BLaER1 treated with 17β-estradiol and CSF1 and Interleukin-3, amounts not matched to agents 10 nM and 100 nM (cell line): ENCODE results near the gene WWTR1.
A peak's percentile ranks its signal among the peaks of the same experiment; 100 is the strongest.

ENCODE experiments used
- H3K27ac ChIP-seq, 11 experiments: shearing (Covaris generic); formaldehyde crosslinking; 2 replicates each; pipeline ENCODE4 v1.8.1; 2022
- H3K27me3 ChIP-seq, 11 experiments: shearing (Covaris generic); formaldehyde crosslinking; 2 replicates each; pipeline ENCODE4 v1.8.1; 2022
- H3K36me3 ChIP-seq, 11 experiments: shearing (Covaris generic); formaldehyde crosslinking; 2 replicates each; pipeline ENCODE4 v1.8.1; 2022
- H3K4me1 ChIP-seq, 10 experiments: shearing (Covaris generic); formaldehyde crosslinking; 2 replicates each; pipeline ENCODE4 v1.8.1; 2022
- H3K4me2 ChIP-seq, 11 experiments: shearing (Covaris generic); formaldehyde crosslinking; 2 replicates each; pipeline ENCODE4 v1.8.1; 2022
- H3K4me3 ChIP-seq, 10 experiments: shearing (Covaris generic); formaldehyde crosslinking; 2 replicates each; pipeline ENCODE4 v1.8.1; 2022
- H3K9ac ChIP-seq, 11 experiments: shearing (Covaris generic); formaldehyde crosslinking; 2 replicates each; pipeline ENCODE4 v1.8.1; 2022
- H3K9me3 ChIP-seq, 11 experiments: shearing (Covaris generic); formaldehyde crosslinking; replicated peaks in 1 of 11; 2 replicates each; pipeline ENCODE4 v1.8.1; 2022
- H4K20me1 ChIP-seq, 11 experiments: shearing (Covaris generic); formaldehyde crosslinking; 2 replicates each; pipeline ENCODE4 v1.8.1; 2022
- Cebpa-rat ChIP-seq, 11 experiments: shearing (Covaris generic); IDR thresholded peaks; 2 replicates each; pipeline ENCODE4 v1.8.1; 2022

WWTR1 gene

GRCh38 chr3:149552700-149553099, 105.1 kb downstream of the WWTR1 start:
- no peak overlapping the region for H3K9ac ChIP-seq
- H3K4me3 ChIP-seq, result no peak overlapping the region
- H3K4me2 ChIP-seq, result no peak overlapping the region
- H3K27me3 ChIP-seq, result no peaks in the 10 kb centered on the region
- no peak for TF ChIP-seq Cebpa-rat (IDR thresholded peaks at IDR 0.05)
- no peaks in the 10 kb centered on the region for H3K9me3 ChIP-seq
- no peaks in the 10 kb centered on the region for H3K36me3 ChIP-seq
- peaks cover 0 to 32% (median 28%) of the 10 kb centered on the region in 10 experiments; a peak in 16 of 20 replicates for H3K4me1 ChIP-seq
- no peak overlapping the region for H3K27ac ChIP-seq
- H4K20me1 ChIP-seq, result no peaks in the 10 kb centered on the region

DNA sequence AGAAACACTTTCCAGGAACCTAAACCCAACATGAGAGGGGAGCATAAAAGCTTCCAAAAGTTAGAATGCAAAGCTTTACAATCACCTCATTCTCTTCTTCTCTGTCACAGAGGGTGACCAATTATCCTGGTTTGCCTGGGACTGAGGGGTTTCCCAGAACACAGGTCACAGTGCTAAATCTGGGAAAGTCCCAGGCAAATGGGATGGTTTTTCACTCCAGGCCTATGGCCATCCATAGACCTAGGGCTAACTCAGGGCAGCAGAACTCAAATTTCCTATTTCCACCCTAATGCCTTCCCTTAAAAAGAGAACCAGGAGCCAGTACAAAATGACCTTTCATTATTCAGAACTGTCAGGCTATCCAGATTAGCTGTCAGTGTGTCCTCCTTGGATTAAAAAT, 106.3 kb downstream of the WWTR1 start:
- Histone ChIP-seq H4K20me1 (no peaks in the 10 kb centered on the region), H3K27ac (no peak overlapping the region), H3K9me3 (no peaks in the 10 kb centered on the region), H3K9ac (no peak overlapping the region), H3K4me2 (no peak overlapping the region), H3K4me3 (no peak overlapping the region), H3K4me1 (peaks cover 0 to 30% (median 27%) of the 10 kb centered on the region in 10 experiments; a peak in 16 of 20 replicates), H3K36me3 (no peaks in the 10 kb centered on the region), H3K27me3 (no peaks in the 10 kb centered on the region)
- no peak for TF ChIP-seq Cebpa-rat (IDR thresholded peaks at IDR 0.05)

GRCh38 chr3:149548669-149549065, 109.2 kb downstream of the WWTR1 start:
- Histone ChIP-seq H3K9me3 (no peaks in the 10 kb centered on the region), H3K4me1 (peaks cover 0 to 2% (median 0%) of the 10 kb centered on the region in 10 experiments; a peak in 6 of 20 replicates), H3K9ac (no peak overlapping the region), H3K27ac (no peak overlapping the region), H3K4me2 (no peak overlapping the region), H3K36me3 (no peaks in the 10 kb centered on the region), H3K27me3 (no peaks in the 10 kb centered on the region), H3K4me3 (no peak overlapping the region), H4K20me1 (no peaks in the 10 kb centered on the region)
- TF ChIP-seq Cebpa-rat (IDR thresholded peaks at IDR 0.05), result no peak

DNA sequence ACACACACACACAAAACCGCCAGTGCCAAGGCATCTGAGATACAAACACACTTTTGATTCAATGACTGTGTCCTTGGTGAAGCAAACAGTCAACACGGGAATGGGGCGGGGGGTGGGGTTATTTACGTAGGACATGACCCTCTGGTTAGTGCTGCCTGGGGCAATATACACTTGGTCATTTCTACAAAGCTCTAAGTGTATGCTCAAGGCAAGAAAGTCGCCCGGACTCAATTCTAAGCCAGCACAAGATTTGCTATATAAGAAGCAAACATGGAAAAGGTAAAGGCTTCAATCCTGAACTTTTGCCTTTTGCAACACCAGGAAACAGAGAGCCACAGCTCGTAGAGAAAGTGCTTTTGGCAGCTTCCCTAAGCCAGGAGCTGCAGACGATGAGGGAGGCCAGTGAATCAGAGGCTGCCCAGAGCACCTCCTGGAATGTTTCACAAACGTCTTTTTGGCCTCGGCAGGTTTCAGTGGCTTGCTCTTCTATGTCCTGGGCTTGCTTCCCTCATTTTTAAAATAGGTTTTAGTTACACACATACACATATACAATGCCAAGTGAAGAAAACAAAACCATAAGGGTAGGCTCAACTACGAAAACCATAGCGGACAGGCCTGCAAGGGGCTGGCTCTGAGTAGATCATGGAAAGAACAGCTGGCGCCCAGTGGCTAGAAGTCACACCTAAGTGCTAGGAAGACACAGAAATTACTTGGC, 109.7 kb downstream of the WWTR1 start:
- H3K4me2 ChIP-seq, result no peak overlapping the region
- H4K20me1 ChIP-seq, result no peaks in the 10 kb centered on the region
- H3K27me3 ChIP-seq, result no peaks in the 10 kb centered on the region
- H3K4me3 ChIP-seq, result no peak overlapping the region
- no peaks in the 10 kb centered on the region for H3K9me3 ChIP-seq
- no peak overlapping the region for H3K27ac ChIP-seq
- H3K4me1 ChIP-seq, result no peaks in the 10 kb centered on the region
- 0 out of 22 replicates have a peak, but pooled peaks of 1 of the 11 experiments have one; percentile 11 for TF ChIP-seq Cebpa-rat (IDR thresholded peaks at IDR 0.05)
- no peak overlapping the region for H3K9ac ChIP-seq
- no peaks in the 10 kb centered on the region for H3K36me3 ChIP-seq

- no peak overlapping the region for H3K9ac ChIP-seq
- no peak overlapping the region for H3K4me2 ChIP-seq
- no peaks in the 10 kb centered on the region for H3K36me3 ChIP-seq
- H4K20me1 ChIP-seq, result no peaks in the 10 kb centered on the region
- TF ChIP-seq Cebpa-rat (IDR thresholded peaks at IDR 0.05), result no peak
- no peak overlapping the region for H3K27ac ChIP-seq
- no peaks in the 10 kb centered on the region for H3K9me3 ChIP-seq
- H3K4me1 ChIP-seq, result no peaks in the 10 kb centered on the region
- no peaks in the 10 kb centered on the region for H3K27me3 ChIP-seq
- no peak overlapping the region for H3K4me3 ChIP-seq
Measured at GRCh38 chr3:149547413-149547812, 110.4 kb downstream of the WWTR1 start.

DNA sequence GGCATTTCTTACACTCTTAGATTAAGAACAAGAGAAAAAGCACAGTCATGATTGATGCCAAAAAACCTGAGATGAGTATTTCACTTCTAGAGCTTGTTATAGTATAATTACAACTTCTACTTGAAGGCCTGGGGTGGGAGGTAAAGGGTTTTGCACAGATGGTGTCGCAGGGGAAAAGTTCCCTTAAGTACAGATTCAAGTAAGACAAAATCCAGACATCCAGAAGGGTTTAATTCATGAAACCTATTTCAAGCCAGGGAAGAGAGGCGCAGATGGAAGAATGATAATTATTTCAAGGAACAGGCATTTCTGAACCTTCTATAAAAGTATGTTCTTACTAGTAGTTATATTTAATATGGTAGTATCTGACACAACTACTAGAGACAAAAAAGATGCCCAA, 112.8 kb downstream of the WWTR1 start:
- no peaks in the 10 kb centered on the region for H4K20me1 ChIP-seq
- H3K27ac ChIP-seq, result no peak overlapping the region
- no peak for TF ChIP-seq Cebpa-rat (IDR thresholded peaks at IDR 0.05)
- no peaks in the 10 kb centered on the region for H3K27me3 ChIP-seq
- no peaks in the 10 kb centered on the region for H3K4me1 ChIP-seq
- no peak overlapping the region for H3K4me3 ChIP-seq
- no peaks in the 10 kb centered on the region for H3K9me3 ChIP-seq
- no peak overlapping the region for H3K9ac ChIP-seq
- H3K4me2 ChIP-seq, result no peak overlapping the region
- H3K36me3 ChIP-seq, result no peaks in the 10 kb centered on the region

- TF ChIP-seq Cebpa-rat (IDR thresholded peaks at IDR 0.05), result no peak
- Histone ChIP-seq H3K27me3 (no peaks in the 10 kb centered on the region), H3K4me1 (no peaks in the 10 kb centered on the region), H3K4me3 (no peak overlapping the region), H3K9ac (no peak overlapping the region), H3K4me2 (no peak overlapping the region), H3K9me3 (no peaks in the 10 kb centered on the region), H3K36me3 (no peaks in the 10 kb centered on the region), H3K27ac (no peak overlapping the region), H4K20me1 (no peaks in the 10 kb centered on the region)
Measured at GRCh38 chr3:149542375-149543312, 115.2 kb downstream of the WWTR1 start.

DNA sequence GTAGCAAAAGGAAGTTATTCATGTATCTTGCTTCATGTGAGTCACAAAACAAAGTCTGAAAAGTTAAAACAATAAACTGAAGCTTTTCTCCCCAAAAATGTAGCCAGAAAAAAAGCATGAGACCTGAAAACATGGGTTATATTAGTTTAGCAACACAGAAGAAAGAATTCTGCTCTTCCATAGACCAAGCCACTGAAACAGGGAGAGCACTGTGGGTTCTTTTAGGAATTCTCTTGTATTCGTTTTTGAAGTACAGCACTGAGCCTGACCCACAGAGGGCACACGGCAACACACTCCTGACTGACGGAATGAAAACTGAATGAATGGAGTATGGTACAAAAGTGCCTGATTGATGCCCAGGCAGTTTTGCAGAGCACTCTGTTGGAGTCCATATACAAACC, 116.7 kb downstream of the WWTR1 start:
- H3K4me3 ChIP-seq, result no peak overlapping the region
- no peak overlapping the region for H3K4me2 ChIP-seq
- H3K4me1 ChIP-seq, result no peaks in the 10 kb centered on the region
- no peaks in the 10 kb centered on the region for H3K36me3 ChIP-seq
- H3K9me3 ChIP-seq, result no peaks in the 10 kb centered on the region
- H3K27me3 ChIP-seq, result no peaks in the 10 kb centered on the region
- H4K20me1 ChIP-seq, result no peaks in the 10 kb centered on the region
- H3K27ac ChIP-seq, result no peak overlapping the region
- TF ChIP-seq Cebpa-rat (IDR thresholded peaks at IDR 0.05), result no peak
- H3K9ac ChIP-seq, result no peak overlapping the region

DNA sequence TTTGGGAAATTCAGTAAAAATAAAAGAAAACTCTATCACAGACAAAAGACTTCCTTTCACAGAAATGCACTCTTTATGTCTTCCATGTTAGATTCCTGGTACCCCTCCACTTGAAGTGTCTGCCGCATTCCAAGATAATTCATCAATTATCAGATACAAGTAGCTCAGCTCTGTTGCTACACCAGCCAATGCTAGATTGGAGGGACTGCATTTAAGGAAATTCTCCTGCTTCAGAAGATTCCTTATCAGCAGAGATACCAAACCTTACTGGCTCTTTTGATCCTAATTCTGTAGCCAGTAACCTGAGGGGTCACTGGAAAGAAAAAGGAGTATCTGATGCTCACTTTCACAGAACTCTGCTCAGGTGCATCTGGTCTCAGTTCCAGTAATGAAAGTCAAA, 119.5 kb downstream of the WWTR1 start:
- Histone ChIP-seq H3K4me2 (no peak overlapping the region), H3K9me3 (no peaks in the 10 kb centered on the region), H3K4me3 (no peak overlapping the region), H3K27me3 (no peaks in the 10 kb centered on the region), H3K9ac (no peak overlapping the region), H4K20me1 (no peaks in the 10 kb centered on the region), H3K4me1 (no peaks in the 10 kb centered on the region), H3K36me3 (no peaks in the 10 kb centered on the region), H3K27ac (no peak overlapping the region)
- TF ChIP-seq Cebpa-rat (IDR thresholded peaks at IDR 0.05), result no peak
